ENCODE measurements around the gene FOXM1.

DNA sequence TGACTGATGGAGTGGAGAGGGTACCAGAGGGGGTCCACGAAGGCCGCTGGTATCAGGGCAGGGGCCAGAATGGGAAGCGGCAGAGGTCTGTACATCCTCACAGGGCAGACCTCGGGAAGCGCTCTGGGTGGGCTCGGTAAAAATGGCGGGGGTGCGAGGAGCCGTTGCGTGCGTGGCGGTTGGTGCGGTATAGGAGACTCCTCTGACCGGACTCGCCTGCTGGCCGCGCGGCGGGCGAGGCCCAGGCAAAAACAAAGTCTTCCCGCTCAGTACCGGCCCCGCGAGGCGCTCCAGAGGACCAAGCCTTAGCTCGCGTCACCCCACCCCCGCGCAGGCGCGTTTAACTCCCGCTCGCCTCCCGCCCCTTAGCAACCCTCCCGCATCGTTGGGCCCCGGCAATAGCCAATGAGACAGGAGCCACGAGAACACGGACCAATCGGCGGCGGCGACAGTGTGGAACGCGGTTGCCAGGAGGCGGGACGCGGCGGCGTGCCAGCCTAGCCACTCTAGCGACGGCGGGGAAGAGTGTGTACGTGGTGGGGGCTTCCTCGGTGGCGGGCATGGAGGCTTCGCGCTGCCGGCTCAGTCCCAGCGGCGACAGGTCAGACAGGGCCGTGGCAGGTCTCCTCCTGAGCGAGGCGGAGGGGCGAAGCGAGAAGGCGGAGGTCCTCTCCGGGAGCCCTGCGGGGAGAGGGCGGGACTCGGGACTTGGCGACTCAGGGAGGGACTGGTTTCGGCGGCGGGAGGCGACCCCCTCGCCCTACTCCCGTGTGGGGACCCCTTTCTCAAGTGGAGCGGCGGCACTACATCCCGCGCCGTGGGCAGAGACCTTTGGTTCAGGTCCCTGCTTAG, 13.6 kb upstream of the FOXM1 start, which contains the start of gene TULP3:
- TF ChIP-seq POLR2A (IDR thresholded peaks at IDR 0.05) (peak; percentile 85), POLR2AphosphoS5 (IDR thresholded peaks at IDR 0.05) (peak; percentile 66 to 96 (median 92))
- TF ChIP-seq, protein P1, sequence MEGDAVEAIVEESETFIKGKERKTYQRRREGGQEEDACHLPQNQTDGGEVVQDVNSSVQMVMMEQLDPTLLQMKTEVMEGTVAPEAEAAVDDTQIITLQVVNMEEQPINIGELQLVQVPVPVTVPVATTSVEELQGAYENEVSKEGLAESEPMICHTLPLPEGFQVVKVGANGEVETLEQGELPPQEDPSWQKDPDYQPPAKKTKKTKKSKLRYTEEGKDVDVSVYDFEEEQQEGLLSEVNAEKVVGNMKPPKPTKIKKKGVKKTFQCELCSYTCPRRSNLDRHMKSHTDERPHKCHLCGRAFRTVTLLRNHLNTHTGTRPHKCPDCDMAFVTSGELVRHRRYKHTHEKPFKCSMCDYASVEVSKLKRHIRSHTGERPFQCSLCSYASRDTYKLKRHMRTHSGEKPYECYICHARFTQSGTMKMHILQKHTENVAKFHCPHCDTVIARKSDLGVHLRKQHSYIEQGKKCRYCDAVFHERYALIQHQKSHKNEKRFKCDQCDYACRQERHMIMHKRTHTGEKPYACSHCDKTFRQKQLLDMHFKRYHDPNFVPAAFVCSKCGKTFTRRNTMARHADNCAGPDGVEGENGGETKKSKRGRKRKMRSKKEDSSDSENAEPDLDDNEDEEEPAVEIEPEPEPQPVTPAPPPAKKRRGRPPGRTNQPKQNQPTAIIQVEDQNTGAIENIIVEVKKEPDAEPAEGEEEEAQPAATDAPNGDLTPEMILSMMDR (IDR thresholded peaks at IDR 0.05), result no peak
